Loucy (cell line): ENCODE results near the gene PHYHIPL.
"Not testable (repeated sequence)": the region's sequence is repeated elsewhere in the genome, so short reads cannot be mapped to it uniquely, and the experiment has no call there.

Experiments used
- H2AFZ ChIP-seq: fragments of 200-600 bp; sonication (generic); 2 replicates; pipeline ENCODE4 v1.6.0; 2016; ENCODE audit warnings: antibody characterized with exemption, mild to moderate bottlenecking, low read length, moderate library complexity
- H3F3A ChIP-seq: fragments of 200-600 bp; 2 replicates; pipeline ENCODE4 v1.6.0; 2016; ENCODE audit warnings: antibody characterized with exemption, low read depth, mild to moderate bottlenecking
- H3K27me3 ChIP-seq: fragments of 200-600 bp; sonication (generic); 2 replicates; pipeline ENCODE4 v1.6.1; 2014; ENCODE audit warnings: low read length, mild to moderate bottlenecking; ENCODE audit not compliant: insufficient read depth, poor library complexity, severe bottlenecking
- H3K36me3 ChIP-seq: fragments of 200-600 bp; sonication (generic); 2 replicates; pipeline ENCODE4 v1.6.1; 2016; ENCODE audit warnings: low read length; ENCODE audit not compliant: insufficient read depth
- H3K4me1 ChIP-seq: fragments of 200-600 bp; sonication (generic); 2 replicates; pipeline ENCODE4 v1.5.1; 2014; ENCODE audit warnings: low read length, mild to moderate bottlenecking; ENCODE audit not compliant: insufficient read depth, poor library complexity, severe bottlenecking
- H3K4me2 ChIP-seq: fragments of 200-600 bp; sonication (generic); 2 replicates; pipeline ENCODE4 v1.6.0; 2014; ENCODE audit warnings: antibody characterized with exemption, low read length, low read depth, mild to moderate bottlenecking; ENCODE audit not compliant: poor library complexity, severe bottlenecking
- H3K4me3 ChIP-seq: fragments of 200-600 bp; sonication (generic); 2 replicates; pipeline ENCODE4 v1.5.1; 2014; ENCODE audit warnings: low read length, mild to moderate bottlenecking, mixed read lengths; ENCODE audit not compliant: poor library complexity, severe bottlenecking
- H3K79me2 ChIP-seq: fragments of 200-600 bp; sonication (generic); 2 replicates; pipeline ENCODE4 v1.6.1; 2014; ENCODE audit warnings: low read length; ENCODE audit not compliant: insufficient read depth
- H3K9ac ChIP-seq: fragments of 200-600 bp; sonication (generic); 2 replicates; pipeline ENCODE4 v1.6.0; 2014; ENCODE audit warnings: mild to moderate bottlenecking, low read depth, low read length, moderate library complexity; ENCODE audit not compliant: poor library complexity, severe bottlenecking
- H3K9me2 ChIP-seq: fragments of 200-600 bp; sonication (generic); replicated peaks from 2 replicates; pipeline ENCODE4 v1.6.1; 2016; ENCODE audit warnings: low read depth, low read length, mixed read lengths
- H3K9me3 ChIP-seq: fragments of 200-600 bp; sonication (generic); 2 replicates; pipeline ENCODE4 v1.6.1; 2014; ENCODE audit warnings: mild to moderate bottlenecking, antibody characterized with exemption, low read length, low read depth; ENCODE audit not compliant: insufficient read depth
- H4K20me1 ChIP-seq: fragments of 200-600 bp; sonication (generic); 2 replicates; pipeline ENCODE4 v1.6.0; 2014; ENCODE audit warnings: antibody characterized with exemption, low read length, mild to moderate bottlenecking; ENCODE audit not compliant: insufficient read depth, poor library complexity, severe bottlenecking
- EZH2phosphoT487 ChIP-seq: fragments of 200-600 bp; IDR thresholded peaks from 2 replicates; pipeline ENCODE4 v1.6.1; 2018; ENCODE audit warnings: antibody characterized with exemption, mild to moderate bottlenecking, moderate library complexity, borderline replicate concordance
- TF ChIP-seq, protein P1 (sequence below): fragments of 200-600 bp; sonication (generic); conservative IDR thresholded peaks from 2 replicates; pipeline ENCODE4 v1.5.1; 2014; ENCODE audit warnings: mild to moderate bottlenecking, antibody characterized with exemption, low read length

Gene PHYHIPL

DNA sequence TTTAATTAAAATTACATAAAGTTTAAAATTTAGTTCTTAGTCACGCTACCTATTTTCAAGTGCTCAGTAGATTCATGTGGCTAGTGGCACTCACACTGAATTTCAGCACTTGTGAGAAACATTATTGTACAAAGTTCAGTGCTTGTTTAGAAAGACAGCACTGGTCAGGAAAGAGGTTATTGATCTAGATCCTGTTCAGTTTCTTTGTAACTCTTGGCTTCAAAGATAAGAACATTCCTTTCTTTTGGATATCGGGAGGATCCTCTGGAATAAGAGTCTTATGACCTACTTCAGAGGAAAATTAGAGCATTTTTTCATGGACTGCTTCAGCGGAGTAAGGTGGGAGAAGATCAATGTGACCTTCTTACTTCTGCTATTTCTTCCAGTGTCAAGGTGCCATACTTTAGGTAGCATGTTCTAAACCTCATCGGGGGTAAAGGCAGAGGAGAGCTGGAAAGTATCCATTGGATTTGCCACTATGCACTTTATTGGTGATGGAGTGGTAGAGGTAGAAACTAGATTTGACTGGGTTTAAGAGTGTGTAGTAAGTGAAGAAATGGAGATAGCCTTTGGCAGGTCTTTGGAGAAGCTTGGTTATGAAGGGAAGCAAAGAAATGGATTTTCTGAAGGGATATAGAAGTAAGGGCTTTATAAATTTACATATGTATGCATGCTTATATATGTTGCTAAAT lies 39.9 kb downstream of the PHYHIPL start:
- no peaks in the 10 kb centered on the region for H3K27me3 ChIP-seq
- H3K4me1 ChIP-seq: no peaks in the 10 kb centered on the region
- no peak overlapping the region for H3K9ac ChIP-seq
- H4K20me1 ChIP-seq: no peaks in the 10 kb centered on the region
- H3F3A ChIP-seq: no peaks in the 10 kb centered on the region
- no peaks in the 10 kb centered on the region for H3K36me3 ChIP-seq
- no peak for TF ChIP-seq EZH2phosphoT487
- TF ChIP-seq, protein P1, sequence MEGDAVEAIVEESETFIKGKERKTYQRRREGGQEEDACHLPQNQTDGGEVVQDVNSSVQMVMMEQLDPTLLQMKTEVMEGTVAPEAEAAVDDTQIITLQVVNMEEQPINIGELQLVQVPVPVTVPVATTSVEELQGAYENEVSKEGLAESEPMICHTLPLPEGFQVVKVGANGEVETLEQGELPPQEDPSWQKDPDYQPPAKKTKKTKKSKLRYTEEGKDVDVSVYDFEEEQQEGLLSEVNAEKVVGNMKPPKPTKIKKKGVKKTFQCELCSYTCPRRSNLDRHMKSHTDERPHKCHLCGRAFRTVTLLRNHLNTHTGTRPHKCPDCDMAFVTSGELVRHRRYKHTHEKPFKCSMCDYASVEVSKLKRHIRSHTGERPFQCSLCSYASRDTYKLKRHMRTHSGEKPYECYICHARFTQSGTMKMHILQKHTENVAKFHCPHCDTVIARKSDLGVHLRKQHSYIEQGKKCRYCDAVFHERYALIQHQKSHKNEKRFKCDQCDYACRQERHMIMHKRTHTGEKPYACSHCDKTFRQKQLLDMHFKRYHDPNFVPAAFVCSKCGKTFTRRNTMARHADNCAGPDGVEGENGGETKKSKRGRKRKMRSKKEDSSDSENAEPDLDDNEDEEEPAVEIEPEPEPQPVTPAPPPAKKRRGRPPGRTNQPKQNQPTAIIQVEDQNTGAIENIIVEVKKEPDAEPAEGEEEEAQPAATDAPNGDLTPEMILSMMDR: no peak
- H3K4me2 ChIP-seq: no peak overlapping the region
- H3K4me3 ChIP-seq: no peak overlapping the region
- H2AFZ ChIP-seq: no peak overlapping the region
- H3K9me2 ChIP-seq: no peaks in the 10 kb centered on the region
- no peaks in the 10 kb centered on the region for H3K79me2 ChIP-seq
- H3K9me3 ChIP-seq: no peaks in the 10 kb centered on the region

DNA sequence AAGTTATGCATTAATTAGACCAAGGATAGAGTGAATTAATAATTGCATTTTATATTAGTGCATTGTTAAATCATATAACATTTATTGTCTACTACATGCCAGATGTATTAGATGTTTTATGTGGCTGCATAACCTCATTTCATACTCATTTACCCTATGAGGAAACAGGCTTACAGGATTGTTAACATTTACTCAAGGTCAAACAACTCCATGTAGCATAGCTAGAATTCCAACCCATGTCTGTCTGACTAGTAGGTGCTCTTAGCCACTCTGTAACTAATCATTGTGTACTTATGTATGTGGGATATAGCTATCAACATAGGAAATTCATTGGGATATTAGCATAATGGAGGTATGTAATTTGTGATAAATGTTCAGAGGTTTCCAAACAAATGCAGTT lies 46.3 kb downstream of the PHYHIPL start:
- Histone ChIP-seq H3K9me3 (no peaks in the 10 kb centered on the region), H3F3A (no peaks in the 10 kb centered on the region), H3K79me2 (no peaks in the 10 kb centered on the region), H3K4me3 (no peak overlapping the region), H2AFZ (no peak overlapping the region), H3K9me2 (no peaks in the 10 kb centered on the region), H3K9ac (no peak overlapping the region), H3K4me2 (no peak overlapping the region), H3K27me3 (no peaks in the 10 kb centered on the region), H3K4me1 (no peaks in the 10 kb centered on the region), H4K20me1 (no peaks in the 10 kb centered on the region), H3K36me3 (no peaks in the 10 kb centered on the region)
- no peak for TF ChIP-seq EZH2phosphoT487
- TF ChIP-seq, protein P1: no peak

DNA sequence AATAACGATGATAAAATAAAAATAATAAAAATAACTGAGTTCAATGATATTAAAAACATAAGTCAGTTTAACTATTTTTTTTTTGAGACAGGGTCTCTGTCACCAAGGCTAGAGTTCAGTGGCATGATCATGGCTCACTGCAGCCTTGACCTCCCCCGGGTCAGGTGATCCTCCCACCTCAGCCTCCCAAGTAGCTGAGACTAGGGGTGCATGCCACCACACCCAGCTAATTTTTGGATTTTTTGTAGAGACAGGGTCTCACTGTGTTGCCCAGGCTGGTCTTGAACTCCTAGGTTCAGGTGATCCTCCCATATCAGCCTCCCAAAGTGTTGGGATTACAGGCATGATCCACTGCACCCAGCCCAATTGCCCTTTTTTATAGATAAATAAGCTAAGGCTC lies 47.2 kb downstream of the PHYHIPL start:
- not testable (repeated sequence) for H3K4me3 ChIP-seq, H4K20me1 ChIP-seq, H3K9me3 ChIP-seq, H2AFZ ChIP-seq, H3F3A ChIP-seq, H3K27me3 ChIP-seq, H3K79me2 ChIP-seq, H3K4me2 ChIP-seq, H3K36me3 ChIP-seq, H3K9me2 ChIP-seq, H3K9ac ChIP-seq, H3K4me1 ChIP-seq

DNA sequence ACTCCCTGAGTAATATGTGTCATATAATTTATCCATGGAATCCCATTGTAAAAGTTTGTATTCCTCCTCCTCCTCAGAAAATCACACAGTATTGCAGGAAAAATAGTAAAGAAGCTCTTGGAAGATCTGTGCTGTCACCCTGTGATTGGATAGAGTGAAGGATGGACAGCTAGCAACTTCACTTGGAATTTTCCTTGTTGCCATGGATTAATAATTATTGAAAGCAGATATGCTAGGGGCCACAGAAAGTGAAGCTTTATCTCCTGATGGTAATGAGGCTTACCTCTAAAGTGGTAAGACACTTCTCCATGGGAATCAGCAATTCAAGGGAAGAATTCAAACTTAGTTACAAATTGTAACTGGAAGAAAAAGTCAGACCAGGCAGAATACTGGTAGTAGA lies 48.8 kb downstream of the PHYHIPL start:
- no peaks in the 10 kb centered on the region for H3K27me3 ChIP-seq
- TF ChIP-seq EZH2phosphoT487: no peak
- TF ChIP-seq, protein P1: no peak

More for the DNA sequence above, 48.8 kb downstream of the PHYHIPL start:
- Histone ChIP-seq H3K9me3 (no peaks in the 10 kb centered on the region), H3K79me2 (no peaks in the 10 kb centered on the region), H3K9ac (no peak overlapping the region), H4K20me1 (no peaks in the 10 kb centered on the region), H2AFZ (no peak overlapping the region), H3F3A (no peaks in the 10 kb centered on the region), H3K36me3 (no peaks in the 10 kb centered on the region), H3K4me3 (no peak overlapping the region), H3K9me2 (no peaks in the 10 kb centered on the region), H3K4me2 (no peak overlapping the region), H3K4me1 (no peaks in the 10 kb centered on the region)
